ENCODE data around the gene PODN.

PODN gene

GRCh38 chr1:53112861-53113260, 50.8 kb downstream of the PODN start:
- TF ChIP-seq CTCF (IDR thresholded peaks at IDR 0.05; ENCODE audit: control insufficient read depth, extremely low read depth, insufficient read depth): no peak
- DNase-seq (ENCODE audit: low read depth): no peak
- no peak overlapping the region for H3K4me3 ChIP-seq (ENCODE audit: low read depth, low read length)

- no peak for TF ChIP-seq CTCF (IDR thresholded peaks at IDR 0.05; ENCODE audit: control insufficient read depth, extremely low read depth, insufficient read depth)
- H3K4me3 ChIP-seq (ENCODE audit: low read depth, low read length): no peak overlapping the region
- no peak for DNase-seq (ENCODE audit: low read depth)
Measured at GRCh38 chr1:53114090-53114489, 52.1 kb downstream of the PODN start.

GRCh38 chr1:53114581-53115400, 52.8 kb downstream of the PODN start:
- no peak overlapping the region for H3K4me3 ChIP-seq (ENCODE audit: low read depth, low read length)
- no peak for TF ChIP-seq CTCF (IDR thresholded peaks at IDR 0.05; ENCODE audit: control insufficient read depth, extremely low read depth, insufficient read depth)
- DNase-seq (ENCODE audit: low read depth): no peak

- DNase-seq (ENCODE audit: low read depth): no peak
- no peak for TF ChIP-seq CTCF (IDR thresholded peaks at IDR 0.05; ENCODE audit: control insufficient read depth, extremely low read depth, insufficient read depth)
- H3K4me3 ChIP-seq (ENCODE audit: low read depth, low read length): no peak overlapping the region
Measured at GRCh38 chr1:53115403-53116306, 53.6 kb downstream of the PODN start.

GRCh38 chr1:53116307-53116810, 54.3 kb downstream of the PODN start:
- no peak for TF ChIP-seq CTCF (IDR thresholded peaks at IDR 0.05; ENCODE audit: control insufficient read depth, extremely low read depth, insufficient read depth)
- DNase-seq (ENCODE audit: low read depth): no peak
- no peak overlapping the region for H3K4me3 ChIP-seq (ENCODE audit: low read depth, low read length)

- no peak for DNase-seq (ENCODE audit: low read depth)
Measured at GRCh38 chr1:53116933-53117600, 55.1 kb downstream of the PODN start.

More at GRCh38 chr1:53116933-53117600, 55.1 kb downstream of the PODN start:
- no peak overlapping the region for H3K4me3 ChIP-seq (ENCODE audit: low read depth, low read length)
- no peak for TF ChIP-seq CTCF (IDR thresholded peaks at IDR 0.05; ENCODE audit: control insufficient read depth, extremely low read depth, insufficient read depth)

Measured in LNCaP clone FGC (cell line).